Liver (tissue), 9 donors: Measurements from ENCODE around the gene TEDC1. TPM values are rescaled to one million over a fixed set of nuclear protein-coding genes. Genes with fewer than 3 reads are reported as not detected.

ENCODE experiments used
- DNase-seq: peaks from one replicate; pipeline ENCODE4 v3.0.0-alpha.2; 2017; ENCODE audit warnings: low spot score
- H3K27ac ChIP-seq, 2 donors: one replicate each; pipeline ENCODE4 v1.7.0; 2013; ENCODE audit warnings: inconsistent platforms in 2 of 2, low read length in 2 of 2, control low read depth in 1 of 2, low read depth in 1 of 2, mild to moderate bottlenecking in 1 of 2
- H3K27me3 ChIP-seq, 4 donors: one replicate each; pipeline versions ENCODE4 v1.6.1 to v1.7.0; 2013; ENCODE audit warnings: low read length in 3 of 4, inconsistent platforms in 1 of 4, mild to moderate bottlenecking in 1 of 4, moderate library complexity in 1 of 4; ENCODE audit not compliant: control insufficient read depth in 4 of 4, insufficient read depth in 4 of 4
- H3K36me3 ChIP-seq, 4 donors: one replicate each; pipeline versions ENCODE4 v1.6.1 to v1.7.0; 2013; ENCODE audit warnings: low read length in 3 of 4, mild to moderate bottlenecking in 3 of 4, low read depth in 1 of 4, moderate library complexity in 1 of 4; ENCODE audit not compliant: control insufficient read depth in 4 of 4, insufficient read depth in 3 of 4
- H3K4me1 ChIP-seq, 4 donors: one replicate each; pipeline versions ENCODE4 v1.6.1 to v1.7.0; 2013; ENCODE audit warnings: low read length in 3 of 4, mild to moderate bottlenecking in 3 of 4, moderate library complexity in 1 of 4; ENCODE audit not compliant: control insufficient read depth in 4 of 4, insufficient read depth in 4 of 4
- H3K4me3 ChIP-seq, 3 donors: one replicate each; pipeline versions ENCODE4 v1.6.1 to v1.7.0; 2013; ENCODE audit warnings: low read length in 3 of 3, control low read depth in 1 of 3, low read depth in 1 of 3, mild to moderate bottlenecking in 1 of 3
- H3K9ac ChIP-seq, 2 donors: one replicate each; pipeline ENCODE4 v1.7.0; 2013; ENCODE audit warnings: low read length in 2 of 2, mild to moderate bottlenecking in 2 of 2, moderate library complexity in 2 of 2, control low read depth in 1 of 2, low read depth in 1 of 2
- H3K9me3 ChIP-seq, 4 donors: one replicate each; pipeline versions ENCODE4 v1.6.1 to v1.7.0; 2013; ENCODE audit warnings: low read length in 3 of 4; ENCODE audit not compliant: control insufficient read depth in 4 of 4
- FOXA1 ChIP-seq: IDR thresholded peaks from 2 replicates; pipeline ENCODE4 v1.6.1; 2016; ENCODE audit warnings: antibody characterized with exemption
- GABPA ChIP-seq, 2 donors: IDR thresholded peaks in 1 of 2; conservative IDR thresholded peaks in 1 of 2; 2 replicates each; pipeline ENCODE4 v1.6.1; 2016; ENCODE audit warnings: antibody characterized with exemption in 2 of 2, mild to moderate bottlenecking in 1 of 2, moderate library complexity in 1 of 2
- HNF4A ChIP-seq, 2 donors: conservative IDR thresholded peaks; 2 replicates each; pipeline ENCODE4 v1.6.1; 2016; ENCODE audit warnings: antibody characterized with exemption in 2 of 2, mild to moderate bottlenecking in 2 of 2
- HNF4G ChIP-seq: IDR thresholded peaks from 2 replicates; pipeline ENCODE4 v1.6.1; 2016; ENCODE audit warnings: antibody characterized with exemption
- JUND ChIP-seq, 2 donors: IDR thresholded peaks; 2 replicates each; pipeline ENCODE4 v1.6.1; 2016; ENCODE audit warnings: antibody characterized with exemption in 2 of 2
- NR2F2 ChIP-seq: IDR thresholded peaks from 2 replicates; pipeline ENCODE4 v1.6.1; 2016; ENCODE audit warnings: antibody characterized with exemption
- SP1 ChIP-seq: IDR thresholded peaks from 2 replicates; pipeline ENCODE4 v1.6.1; 2018; ENCODE audit warnings: antibody characterized with exemption, mild to moderate bottlenecking
- TAF1 ChIP-seq: conservative IDR thresholded peaks from 2 replicates; pipeline ENCODE4 v1.6.1; 2016; ENCODE audit warnings: antibody characterized with exemption, mild to moderate bottlenecking
- YY1 ChIP-seq: IDR thresholded peaks from 2 replicates; pipeline ENCODE4 v1.6.1; 2016; ENCODE audit warnings: antibody characterized with exemption, mild to moderate bottlenecking
- WGBS: extraction: QIAGEN DNeasy Blood & Tissue Kit; methylation state at CpG from one replicate; pipeline ENCODE4 v1.1.7; 2013; 5-methylcytosine and 5-hydroxymethylcytosine counted together
- polyA plus RNA-seq, 2 donors: library from polyadenylated mRNA; stranded (reverse) in 1 of 2; unstranded in 1 of 2; fragments of 200-250 nt in 1 of 2; fragments of >200 nt in 1 of 2; fragmentation: Nextera tagmentation in 1 of 2; extraction: Ambion mirVana in 1 of 2; gene quantifications; one replicate each; pipeline versions ENCODE4 v1.2.1 to v1.2.3, GENCODE V29; 2013 to 2015
- total RNA-seq, 2 donors: library from RNA; depleted of rRNA; stranded (reverse); fragments of >200 nt; gene quantifications; one replicate each; pipeline ENCODE4 v1.2.3, GENCODE V29; 2014
- TF ChIP-seq, protein P1 (sequence below): IDR thresholded peaks from 2 replicates; pipeline ENCODE4 v1.6.1; 2016; ENCODE audit warnings: antibody characterized with exemption
- TF ChIP-seq, protein P2 (sequence below): IDR thresholded peaks from 2 replicates; pipeline ENCODE4 v1.6.1; 2016; ENCODE audit warnings: antibody characterized with exemption, mild to moderate bottlenecking
- TF ChIP-seq, protein P3 (sequence below): IDR thresholded peaks from 2 replicates; pipeline ENCODE4 v1.6.1; 2016; ENCODE audit warnings: antibody characterized with exemption
- TF ChIP-seq, protein P4 (sequence below): IDR thresholded peaks from 2 replicates; pipeline ENCODE4 v1.6.1; 2016; ENCODE audit warnings: antibody characterized with exemption
- donor health status: healthy.
- donor health status: healthy.
- donor health status: healthy.
- donor health status: healthy.
- donor health status: healthy.

The TEDC1 gene
- total and polyA plus RNA-seq, 4 donors = 0.97 to 7.5 (median 3.2) TPM

DNA sequence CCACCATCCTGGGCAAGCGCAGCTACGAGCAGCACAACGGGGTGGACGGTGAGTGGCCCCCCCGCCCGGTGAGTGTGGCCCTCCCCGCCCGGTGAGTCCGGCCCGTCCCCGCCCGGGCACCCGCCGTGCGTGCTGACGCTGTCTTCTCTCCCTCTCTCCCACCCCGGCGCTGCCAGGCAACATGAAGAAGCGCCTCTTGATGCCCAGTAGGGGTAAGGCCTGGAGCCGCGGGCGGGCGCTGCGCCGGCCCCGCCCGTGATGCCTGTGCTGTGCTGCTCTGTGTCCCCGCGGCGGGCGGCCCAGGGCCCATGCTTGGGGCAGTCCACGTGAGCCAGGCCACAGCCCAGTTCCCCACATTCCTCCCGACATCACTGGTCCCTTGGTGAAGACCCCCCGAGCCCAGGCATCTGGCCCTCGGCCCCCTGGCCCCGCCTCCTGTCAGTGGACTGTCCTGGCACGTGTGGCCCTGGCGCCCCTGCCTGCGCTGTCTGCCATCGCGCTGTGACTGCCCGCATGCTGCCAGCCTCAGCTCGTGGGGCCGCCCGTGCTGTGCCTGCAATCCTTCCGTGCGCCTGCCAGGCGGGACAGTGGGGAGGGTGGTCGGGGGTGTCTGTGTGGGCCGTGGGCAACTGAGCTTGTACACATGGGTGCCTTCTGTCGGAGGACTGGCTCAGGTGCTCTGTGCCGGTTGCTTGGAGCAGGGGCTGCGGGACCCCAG lies 24.4 kb upstream of the TEDC1 start:
- H3K9ac ChIP-seq = no peak overlapping the region
- 94% methylated on average over 53 of the region's 53 CpGs for WGBS
- H3K36me3 ChIP-seq = peaks cover 8 to 41% (median 23%) of the 10 kb centered on the region in 4 donors
- H3K27me3 ChIP-seq = no peaks in the 10 kb centered on the region
- DNase-seq = no peak
- peaks cover 8 to 26% (median 18%) of the 10 kb centered on the region in 4 donors for H3K4me1 ChIP-seq
- no peaks in the 10 kb centered on the region for H3K9me3 ChIP-seq
- no peak overlapping the region for H3K27ac ChIP-seq
- TF ChIP-seq, protein P1, sequence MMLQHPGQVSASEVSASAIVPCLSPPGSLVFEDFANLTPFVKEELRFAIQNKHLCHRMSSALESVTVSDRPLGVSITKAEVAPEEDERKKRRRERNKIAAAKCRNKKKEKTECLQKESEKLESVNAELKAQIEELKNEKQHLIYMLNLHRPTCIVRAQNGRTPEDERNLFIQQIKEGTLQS = no peak
- TF ChIP-seq, protein P2, sequence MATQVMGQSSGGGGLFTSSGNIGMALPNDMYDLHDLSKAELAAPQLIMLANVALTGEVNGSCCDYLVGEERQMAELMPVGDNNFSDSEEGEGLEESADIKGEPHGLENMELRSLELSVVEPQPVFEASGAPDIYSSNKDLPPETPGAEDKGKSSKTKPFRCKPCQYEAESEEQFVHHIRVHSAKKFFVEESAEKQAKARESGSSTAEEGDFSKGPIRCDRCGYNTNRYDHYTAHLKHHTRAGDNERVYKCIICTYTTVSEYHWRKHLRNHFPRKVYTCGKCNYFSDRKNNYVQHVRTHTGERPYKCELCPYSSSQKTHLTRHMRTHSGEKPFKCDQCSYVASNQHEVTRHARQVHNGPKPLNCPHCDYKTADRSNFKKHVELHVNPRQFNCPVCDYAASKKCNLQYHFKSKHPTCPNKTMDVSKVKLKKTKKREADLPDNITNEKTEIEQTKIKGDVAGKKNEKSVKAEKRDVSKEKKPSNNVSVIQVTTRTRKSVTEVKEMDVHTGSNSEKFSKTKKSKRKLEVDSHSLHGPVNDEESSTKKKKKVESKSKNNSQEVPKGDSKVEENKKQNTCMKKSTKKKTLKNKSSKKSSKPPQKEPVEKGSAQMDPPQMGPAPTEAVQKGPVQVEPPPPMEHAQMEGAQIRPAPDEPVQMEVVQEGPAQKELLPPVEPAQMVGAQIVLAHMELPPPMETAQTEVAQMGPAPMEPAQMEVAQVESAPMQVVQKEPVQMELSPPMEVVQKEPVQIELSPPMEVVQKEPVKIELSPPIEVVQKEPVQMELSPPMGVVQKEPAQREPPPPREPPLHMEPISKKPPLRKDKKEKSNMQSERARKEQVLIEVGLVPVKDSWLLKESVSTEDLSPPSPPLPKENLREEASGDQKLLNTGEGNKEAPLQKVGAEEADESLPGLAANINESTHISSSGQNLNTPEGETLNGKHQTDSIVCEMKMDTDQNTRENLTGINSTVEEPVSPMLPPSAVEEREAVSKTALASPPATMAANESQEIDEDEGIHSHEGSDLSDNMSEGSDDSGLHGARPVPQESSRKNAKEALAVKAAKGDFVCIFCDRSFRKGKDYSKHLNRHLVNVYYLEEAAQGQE = no peak
- TF ChIP-seq SP1 = no peak
- TF ChIP-seq NR2F2 = no peak
- no peak for TF ChIP-seq FOXA1
- no peak for TF ChIP-seq HNF4G
- no peak for TF ChIP-seq JUND (IDR thresholded peaks at IDR 0.05)
- H3K4me3 ChIP-seq = no peak overlapping the region

DNA sequence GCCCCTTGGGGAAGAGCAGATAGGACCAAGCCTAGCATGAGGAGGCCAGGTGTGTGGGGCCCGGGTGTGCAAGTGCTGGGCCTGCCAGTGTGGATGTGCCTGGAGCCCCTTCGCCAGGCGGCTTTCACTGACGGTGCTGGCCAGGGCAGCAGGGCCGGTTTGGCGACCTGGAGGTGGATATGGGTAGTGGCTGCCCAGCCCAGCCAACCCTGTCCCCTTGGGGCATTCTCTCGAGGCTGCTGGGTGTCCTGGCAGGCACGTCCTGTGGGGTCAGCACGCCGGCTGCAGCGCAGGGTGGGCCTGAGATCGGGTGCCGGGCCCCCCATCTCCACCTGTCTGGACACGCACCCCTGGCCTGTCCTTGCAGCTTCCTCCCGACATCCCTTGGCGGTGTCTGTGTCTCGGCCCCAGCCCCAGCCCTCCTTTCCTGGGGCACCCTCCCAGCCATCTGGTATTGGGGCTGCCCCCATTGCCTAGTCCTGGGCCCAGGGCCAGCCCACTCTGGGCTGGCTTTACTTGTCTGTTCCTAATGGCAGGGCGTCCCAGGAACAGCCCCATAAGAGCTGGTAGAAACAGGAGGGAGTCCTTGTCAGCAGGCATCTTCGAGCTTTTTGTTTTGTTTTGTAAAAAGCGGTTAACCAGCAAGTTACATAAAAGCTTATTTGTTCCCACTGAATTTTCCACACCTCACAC lies 23.7 kb upstream of the TEDC1 start:
- 95% methylated on average over 20 of the region's 20 CpGs for WGBS
- Histone ChIP-seq H3K4me1 (peaks cover 9 to 30% (median 20%) of the 10 kb centered on the region in 4 donors), H3K27me3 (no peaks in the 10 kb centered on the region), H3K4me3 (no peak overlapping the region), H3K9me3 (no peaks in the 10 kb centered on the region), H3K27ac (no peak overlapping the region), H3K36me3 (peaks cover 8 to 38% (median 21%) of the 10 kb centered on the region in 4 donors), H3K9ac (no peak overlapping the region)
- TF ChIP-seq JUND (IDR thresholded peaks at IDR 0.05) = no peak
- TF ChIP-seq NR2F2 = no peak
- no peak for TF ChIP-seq GABPA (IDR thresholded peaks at IDR 0.05 in 1 of 2, conservative IDR thresholded peaks at IDR 0.05 in 1 of 2)
- TF ChIP-seq HNF4A (conservative IDR thresholded peaks at IDR 0.05) = no peak
- TF ChIP-seq TAF1 = no peak
- no peak for DNase-seq

DNA sequence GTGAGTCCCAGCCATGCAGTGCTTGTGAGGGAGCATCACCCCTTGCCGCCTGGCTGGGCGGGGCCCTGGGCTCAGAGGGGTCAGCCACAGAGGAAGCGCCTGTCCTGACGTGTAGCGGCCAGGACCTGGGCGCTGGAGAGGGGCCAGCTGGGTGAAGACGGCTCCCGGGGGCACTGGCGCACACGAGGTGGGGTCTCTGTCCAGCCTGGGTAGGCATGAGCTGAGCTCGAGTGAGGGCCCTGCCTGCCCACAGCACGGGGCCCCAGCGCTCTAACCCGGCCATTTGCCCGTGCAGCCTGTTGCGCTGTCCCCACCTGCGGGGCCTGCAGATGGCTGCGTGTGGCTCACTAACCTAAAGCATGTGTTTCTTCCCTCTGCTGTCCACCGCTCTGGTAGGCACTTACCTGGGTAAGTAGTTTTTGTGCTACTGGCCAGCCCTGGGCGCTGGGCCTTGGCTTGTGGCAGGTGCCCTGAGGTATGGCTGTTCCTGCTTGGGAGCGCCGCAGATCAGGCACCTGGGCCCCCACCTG lies 23.0 kb upstream of the TEDC1 start:
- H3K9ac ChIP-seq = no peak overlapping the region
- peaks cover 7 to 35% (median 20%) of the 10 kb centered on the region in 4 donors for H3K36me3 ChIP-seq
- peaks cover 16 to 36% (median 25%) of the 10 kb centered on the region in 4 donors for H3K4me1 ChIP-seq
- H3K27ac ChIP-seq = no peak overlapping the region
- TF ChIP-seq, protein P3, sequence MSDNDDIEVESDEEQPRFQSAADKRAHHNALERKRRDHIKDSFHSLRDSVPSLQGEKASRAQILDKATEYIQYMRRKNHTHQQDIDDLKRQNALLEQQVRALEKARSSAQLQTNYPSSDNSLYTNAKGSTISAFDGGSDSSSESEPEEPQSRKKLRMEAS = no peak
- TF ChIP-seq JUND (IDR thresholded peaks at IDR 0.05) (no peak), YY1 (no peak), HNF4A (conservative IDR thresholded peaks at IDR 0.05) (no peak), FOXA1 (no peak)
- TF ChIP-seq, protein P4, sequence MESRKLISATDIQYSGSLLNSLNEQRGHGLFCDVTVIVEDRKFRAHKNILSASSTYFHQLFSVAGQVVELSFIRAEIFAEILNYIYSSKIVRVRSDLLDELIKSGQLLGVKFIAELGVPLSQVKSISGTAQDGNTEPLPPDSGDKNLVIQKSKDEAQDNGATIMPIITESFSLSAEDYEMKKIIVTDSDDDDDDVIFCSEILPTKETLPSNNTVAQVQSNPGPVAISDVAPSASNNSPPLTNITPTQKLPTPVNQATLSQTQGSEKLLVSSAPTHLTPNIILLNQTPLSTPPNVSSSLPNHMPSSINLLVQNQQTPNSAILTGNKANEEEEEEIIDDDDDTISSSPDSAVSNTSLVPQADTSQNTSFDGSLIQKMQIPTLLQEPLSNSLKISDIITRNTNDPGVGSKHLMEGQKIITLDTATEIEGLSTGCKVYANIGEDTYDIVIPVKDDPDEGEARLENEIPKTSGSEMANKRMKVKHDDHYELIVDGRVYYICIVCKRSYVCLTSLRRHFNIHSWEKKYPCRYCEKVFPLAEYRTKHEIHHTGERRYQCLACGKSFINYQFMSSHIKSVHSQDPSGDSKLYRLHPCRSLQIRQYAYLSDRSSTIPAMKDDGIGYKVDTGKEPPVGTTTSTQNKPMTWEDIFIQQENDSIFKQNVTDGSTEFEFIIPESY = no peak
- TF ChIP-seq, protein P1 = no peak
- WGBS = 91% methylated on average over 22 of the region's 22 CpGs
- H3K9me3 ChIP-seq = no peaks in the 10 kb centered on the region
- no peak for DNase-seq
- no peaks in the 10 kb centered on the region for H3K27me3 ChIP-seq
- no peak overlapping the region for H3K4me3 ChIP-seq
